GM11168 (cell line): ENCODE data around the gene COX7A2L.
"Not testable (repeated sequence)": the region's sequence is repeated elsewhere in the genome, so short reads cannot be mapped to it uniquely, and the experiment has no call there.

Source experiments
- in situ Hi-C: fragments of 300-500 bp; cut with MboI; formaldehyde crosslinking; loops from one replicate; pipeline ENCODE4 v1.12.0; 2022; ENCODE audit warnings: low sequenced_read_pairs; ENCODE audit not compliant: unreplicated experiment

The COX7A2L gene

GRCh38 chr2:42340045-42340937, 20.7 kb downstream of the COX7A2L start:
- in situ Hi-C loops: no loop called here

DNA sequence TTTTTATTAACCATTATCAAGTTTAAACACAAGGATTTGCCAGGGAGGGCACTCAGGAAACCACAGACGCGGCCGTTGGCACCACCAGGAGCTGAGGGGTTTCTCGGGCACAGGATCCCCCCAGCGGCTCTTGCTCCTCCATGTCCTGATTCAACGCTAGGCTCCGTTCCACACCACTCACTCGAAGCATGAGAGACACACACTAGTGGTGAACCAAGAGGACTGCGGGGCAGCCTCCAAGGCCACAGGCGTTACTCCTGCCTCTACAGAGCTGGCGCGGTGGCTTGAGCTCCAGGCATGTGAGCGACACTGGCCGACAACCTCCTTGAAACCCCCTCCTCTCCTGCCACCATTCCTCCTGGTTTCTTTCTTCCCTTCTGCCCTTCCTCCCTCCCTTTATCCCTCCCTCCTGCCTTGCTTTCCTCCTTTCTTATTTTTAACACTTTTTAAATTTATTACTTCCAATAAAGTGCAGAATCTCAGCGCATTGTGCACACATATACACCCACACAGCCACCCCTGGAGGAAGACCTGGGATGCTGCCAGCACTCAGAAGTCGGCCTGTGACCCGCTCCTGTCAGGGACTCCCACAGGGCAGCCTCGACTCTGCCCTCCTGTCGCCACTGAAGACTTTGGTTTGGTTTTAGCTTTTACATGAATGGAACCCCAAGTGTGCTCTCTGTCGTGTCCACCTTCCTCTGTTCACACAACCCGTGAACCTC, 21.7 kb downstream of the COX7A2L start:
- in situ Hi-C loops: no loop called here

- in situ Hi-C loops: no loop called here
Observed at GRCh38 chr2:42338567-42339190, 22.3 kb downstream of the COX7A2L start.

DNA sequence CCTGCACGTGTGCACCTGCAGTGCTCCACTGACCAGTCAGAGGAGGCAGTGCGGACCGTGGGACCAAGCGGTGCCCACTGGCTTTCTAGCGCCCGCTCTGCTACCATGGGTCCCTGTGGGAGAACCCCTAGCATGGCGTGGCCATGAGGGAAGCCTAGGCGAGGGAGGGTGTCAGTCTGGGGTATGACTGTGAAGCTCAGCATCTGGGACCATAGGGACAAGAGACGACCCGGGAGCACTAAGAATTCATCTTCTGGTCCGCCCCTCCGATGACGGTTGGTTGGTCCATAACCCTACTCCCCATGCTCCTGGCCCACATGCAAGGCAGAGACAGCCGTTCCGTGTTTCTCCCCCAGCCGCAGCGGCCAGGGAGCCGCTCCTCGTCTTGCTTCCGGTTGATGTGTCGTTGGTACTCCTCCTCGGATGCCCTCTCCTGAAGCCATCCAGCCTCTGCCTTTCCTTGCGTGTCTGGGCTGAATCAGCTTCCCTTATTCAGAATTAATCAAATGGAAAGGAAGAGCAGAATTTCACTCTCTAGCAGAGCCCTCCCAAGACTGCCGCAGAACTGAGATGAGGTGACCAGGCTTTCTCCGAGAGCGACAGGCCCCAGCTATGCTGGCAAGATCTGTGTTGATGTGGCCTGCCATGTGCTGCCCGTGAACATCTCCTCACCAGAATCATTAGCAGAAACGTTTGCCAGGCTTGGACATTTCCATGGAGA, 23.0 kb downstream of the COX7A2L start:
- in situ Hi-C loops: no loop called here

DNA sequence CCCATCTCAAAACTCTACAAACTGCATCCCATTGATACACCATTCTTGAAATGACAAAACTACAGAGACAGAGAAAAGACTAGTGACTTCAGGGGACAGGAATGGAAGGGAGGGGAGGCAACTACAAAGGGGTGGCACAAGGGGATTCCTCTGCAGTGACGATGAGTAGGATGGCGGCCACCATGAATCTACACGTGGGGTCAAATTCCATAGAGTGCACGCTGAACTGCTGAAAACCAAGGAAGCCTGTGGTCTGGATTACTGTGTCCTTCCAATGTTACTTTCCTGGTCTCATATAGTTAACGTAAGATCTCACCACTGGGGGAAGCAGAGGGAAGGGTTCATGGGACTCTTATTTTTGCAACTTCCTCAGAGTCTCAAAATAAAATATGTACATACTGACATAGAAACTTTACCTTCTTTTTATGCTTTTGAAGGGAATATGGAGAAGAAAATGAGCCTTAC, 23.6 kb downstream of the COX7A2L start:
- in situ Hi-C loops: no loop called here

- in situ Hi-C loops: no loop called here
Observed at GRCh38 chr2:42336361-42336965, 24.6 kb downstream of the COX7A2L start.

DNA sequence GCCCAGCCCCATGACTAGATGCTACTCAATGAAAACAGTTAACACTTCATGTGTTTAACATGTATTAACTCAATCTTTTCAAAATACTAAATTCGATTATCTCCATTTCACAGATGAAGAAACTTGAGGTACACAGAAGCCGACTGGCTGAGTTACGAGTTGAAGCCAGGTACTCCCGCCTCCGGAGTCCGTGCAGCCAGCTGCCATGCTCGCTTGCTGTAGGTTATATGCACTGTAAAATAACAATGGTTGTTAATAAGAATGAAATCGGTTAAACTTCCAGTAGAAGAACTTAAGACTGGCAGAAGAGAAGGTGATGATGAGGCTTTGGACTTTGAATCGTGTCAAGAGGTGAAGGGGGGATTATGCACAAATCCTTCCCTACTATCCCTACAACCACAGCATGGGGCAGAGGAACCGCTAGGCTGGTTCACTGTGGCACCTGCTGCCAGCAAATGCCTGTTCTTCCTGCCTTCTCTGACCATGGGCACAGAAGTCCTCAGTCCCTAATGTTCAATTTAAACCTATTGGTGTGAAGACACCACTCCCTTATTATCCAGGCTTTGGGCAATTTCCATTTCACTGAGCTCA, 25.4 kb downstream of the COX7A2L start:
- in situ Hi-C loops: no loop called here

DNA sequence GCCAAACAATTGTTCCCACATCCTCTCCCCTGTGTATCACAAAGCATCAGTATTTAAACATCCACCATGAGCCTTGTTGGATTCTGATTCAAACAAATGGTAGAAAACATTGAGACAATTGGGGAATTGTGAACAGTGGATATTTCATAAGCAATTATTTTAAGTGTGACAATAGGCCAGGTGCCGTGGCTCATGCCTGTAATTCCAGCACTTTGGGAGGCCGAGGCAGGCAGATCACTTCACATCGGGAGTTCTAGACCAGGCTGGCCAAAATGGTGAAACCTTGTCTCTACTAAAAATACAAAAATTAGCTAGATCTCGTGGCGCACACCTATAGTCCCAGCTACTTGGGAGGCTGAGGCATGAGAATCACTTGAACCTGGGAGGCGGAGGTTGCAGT, 26.2 kb downstream of the COX7A2L start:
- in situ Hi-C loops: not testable (repeated sequence)

- in situ Hi-C loops: no loop called here
Observed at GRCh38 chr2:42334220-42334619, 26.8 kb downstream of the COX7A2L start.

DNA sequence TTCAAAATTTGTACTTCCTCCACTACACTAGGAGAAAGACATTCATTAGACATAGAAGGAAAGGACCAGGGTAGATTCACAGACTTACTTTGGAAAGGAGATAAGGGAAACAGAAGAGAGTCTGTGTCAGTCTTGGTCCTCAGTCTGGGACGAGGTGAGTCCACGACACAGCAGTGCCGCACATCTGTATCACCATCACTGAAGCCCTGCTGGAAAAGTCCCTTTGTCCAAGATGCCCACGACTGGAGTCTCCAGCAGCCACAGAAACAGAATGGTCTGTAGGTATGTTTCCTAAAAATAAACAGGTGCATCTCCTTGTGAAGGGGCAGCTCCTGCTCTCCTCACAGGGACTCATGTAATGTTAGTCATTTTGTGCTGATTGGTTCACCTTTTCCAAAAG, 27.4 kb downstream of the COX7A2L start:
- in situ Hi-C loops: no loop called here

DNA sequence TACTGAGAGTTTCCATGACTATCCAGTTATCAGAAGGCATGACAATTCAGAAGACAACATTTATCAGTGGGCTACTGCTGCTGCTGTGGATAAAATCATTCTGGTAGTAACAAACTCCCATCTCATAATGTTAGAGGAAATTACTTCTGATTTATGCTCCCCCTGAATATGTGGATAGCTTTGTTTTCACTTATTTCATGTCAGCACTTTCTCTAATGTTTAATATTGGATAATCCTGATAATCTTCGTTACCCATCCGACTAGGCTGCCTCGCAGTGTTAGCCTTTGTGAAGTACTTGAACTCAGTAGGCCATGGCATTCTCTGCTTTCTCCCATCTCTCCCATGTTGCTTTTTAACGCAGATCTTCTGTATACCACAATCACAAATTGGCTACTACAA, 28.4 kb downstream of the COX7A2L start:
- in situ Hi-C loops: no loop called here

DNA sequence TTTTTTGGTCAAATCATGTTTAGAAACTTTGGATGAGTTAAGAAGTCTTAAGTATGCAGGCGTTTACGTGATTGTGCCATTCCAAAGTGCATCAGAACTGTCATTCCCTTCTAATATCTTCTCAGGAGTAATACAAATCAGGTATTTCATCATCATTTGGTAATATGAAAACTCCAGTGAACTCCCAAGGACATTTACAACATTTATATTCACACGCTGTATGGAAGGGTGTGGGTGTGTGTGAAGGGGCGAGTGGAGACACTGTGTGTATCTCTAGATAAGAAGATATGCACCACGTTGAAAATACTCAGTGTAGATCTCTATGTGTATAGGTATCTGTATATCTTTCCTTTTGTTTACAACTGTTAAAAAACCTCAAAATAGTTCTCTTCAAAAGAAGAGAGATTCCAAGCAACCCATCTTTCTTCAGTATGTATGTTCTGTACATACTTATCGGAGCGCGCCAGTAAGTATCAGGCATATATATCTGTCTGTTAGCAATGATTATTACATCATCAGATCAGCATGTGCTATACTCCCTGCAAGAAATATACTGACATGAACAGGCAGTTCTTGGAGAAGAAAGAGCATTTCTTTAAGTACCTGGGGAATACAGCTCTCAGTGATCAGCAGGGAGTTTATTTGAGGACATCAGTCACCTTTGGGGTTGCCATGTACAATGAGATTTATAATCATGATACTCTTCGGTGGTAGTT, 29.3 kb downstream of the COX7A2L start:
- in situ Hi-C loops: no loop called here

- in situ Hi-C loops: no loop called here
Observed at GRCh38 chr2:42329736-42330135, 31.3 kb downstream of the COX7A2L start.

- in situ Hi-C loops: no loop called here
Observed at GRCh38 chr2:42328923-42329322, 32.1 kb downstream of the COX7A2L start.

DNA sequence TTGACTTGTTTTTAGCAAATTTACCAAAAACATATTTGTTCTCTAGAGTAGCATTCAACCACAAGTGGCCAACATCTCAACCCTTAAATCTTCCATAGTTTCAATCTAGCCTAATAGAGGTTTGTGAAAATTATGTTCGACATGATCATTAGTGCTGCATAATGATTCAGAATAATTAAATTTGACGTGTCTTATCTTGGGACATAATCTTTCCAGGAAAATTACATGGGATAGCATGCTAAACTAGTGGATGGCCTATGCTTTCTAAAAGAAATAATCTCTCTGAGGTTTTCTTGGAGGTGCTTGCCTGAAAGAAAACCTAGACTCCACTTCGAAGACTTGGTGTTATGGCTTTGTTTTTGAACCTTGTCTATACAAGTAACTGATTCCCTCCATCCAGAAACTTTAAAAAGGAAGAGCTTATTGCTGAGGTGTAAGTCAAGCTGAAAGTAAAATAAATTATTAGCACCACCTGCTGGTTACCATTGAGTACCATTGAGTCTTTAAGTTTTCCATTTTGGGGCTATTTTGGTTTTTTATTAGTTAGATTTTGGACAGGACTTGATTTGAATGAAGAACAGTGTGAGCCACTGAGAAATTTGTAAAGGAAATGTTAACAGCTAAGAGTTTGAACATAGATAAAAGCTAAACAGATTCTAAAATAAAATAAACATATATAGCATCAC, 32.7 kb downstream of the COX7A2L start:
- in situ Hi-C loops: no loop called here

DNA sequence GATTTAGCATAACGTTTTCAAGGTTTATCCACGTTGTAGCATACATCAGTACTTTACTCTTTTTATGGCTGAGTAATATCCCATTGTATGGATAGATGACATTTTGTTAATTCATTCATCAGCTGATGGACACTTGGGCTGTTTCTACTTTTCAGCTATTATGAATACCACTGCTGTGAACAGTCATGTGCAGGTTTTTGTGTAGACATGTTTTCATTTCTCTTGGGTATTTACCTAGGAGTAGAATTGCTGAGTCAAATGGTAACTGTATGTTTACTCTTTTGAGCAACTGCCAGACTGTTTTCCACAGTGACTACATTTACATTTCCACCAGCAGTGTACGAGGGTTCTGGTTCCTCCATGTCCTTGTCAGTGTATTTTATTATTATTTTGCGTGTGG, 33.9 kb downstream of the COX7A2L start:
- in situ Hi-C loops: no loop called here

- in situ Hi-C loops: no loop called here
Observed at GRCh38 chr2:42325609-42326008, 35.4 kb downstream of the COX7A2L start.

DNA sequence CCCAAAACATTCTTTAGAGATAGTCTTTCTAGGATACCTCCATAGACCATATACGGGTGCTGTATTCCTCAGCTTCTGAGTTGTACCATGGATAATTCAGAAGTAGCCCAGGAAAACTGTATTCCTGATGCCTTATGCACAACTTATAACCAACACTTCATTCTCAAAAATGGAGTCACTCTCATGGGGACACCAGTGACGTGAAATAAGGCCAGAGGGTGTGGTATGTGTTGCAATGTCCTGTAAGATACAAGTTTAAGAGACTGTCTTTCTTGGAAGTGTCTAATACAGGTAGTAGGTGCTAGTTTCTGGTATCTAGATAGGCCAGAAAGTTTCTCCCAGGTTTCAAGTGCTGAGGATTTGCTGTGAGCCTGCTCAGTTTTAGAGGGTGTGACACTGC, 36.1 kb downstream of the COX7A2L start:
- in situ Hi-C loops: no loop called here
